Activated CD8-positive, alpha-beta T cell treated with anti-CD3 and anti-CD28 coated beads, Interleukin-2, amount 10 ng/mL, durations not matched to agents 7 days and 5 days (primary cell): Measurements from ENCODE around the gene CABP5. TPM values are rescaled to one million over a fixed set of nuclear protein-coding genes. Genes with fewer than 3 reads are reported as not detected.

ENCODE experiments used
- ATAC-seq: fragments of 150-1000 bp; cut with Tn5 transposase; one replicate; pipeline ENCODE4 v1.10.0; 2021; ENCODE audit warnings: moderate library complexity
- CTCF ChIA-PET: fragments of 350-600 bp; sonication (Branson Sonifier 250); formaldehyde crosslinking; loops from one replicate; lab custom pipeline; 2021; ENCODE audit warnings: antibody characterized with exemption; lab: Charles Lee
- POLR2A ChIA-PET: fragments of 350-600 bp; sonication (Branson Sonifier 250); formaldehyde crosslinking; loops from one replicate; lab custom pipeline; 2021; ENCODE audit warnings: antibody characterized with exemption; lab: Charles Lee
- DNase-seq: peaks from one replicate; pipeline ENCODE4 v3.0.0-alpha.2; 2020
- H3K27ac Mint-ChIP-seq: one replicate; pipeline ENCODE4 v1.8.0; 2021; ENCODE audit warnings: mild to moderate bottlenecking, mixed read lengths
- H3K27me3 Mint-ChIP-seq: one replicate; pipeline ENCODE4 v1.8.0; 2021; ENCODE audit warnings: low read depth, mixed read lengths
- H3K36me3 Mint-ChIP-seq: one replicate; pipeline ENCODE4 v1.8.0; 2021; ENCODE audit warnings: low read depth, mixed read lengths
- H3K4me1 Mint-ChIP-seq: one replicate; pipeline ENCODE4 v1.8.0; 2021; ENCODE audit warnings: low read depth, mixed read lengths
- H3K4me3 Mint-ChIP-seq: one replicate; pipeline ENCODE4 v1.8.0; 2021; ENCODE audit warnings: mild to moderate bottlenecking, mixed read lengths
- H3K9me3 Mint-ChIP-seq: one replicate; pipeline ENCODE4 v1.8.0; 2022; ENCODE audit warnings: mixed read lengths; ENCODE audit not compliant: insufficient read depth
- total RNA-seq, 2 experiments: library from RNA; stranded (reverse); gene quantifications; one replicate each; pipeline ENCODE4 v1.2.3, GENCODE V29; 2021

The CABP5 gene
- total RNA-seq, 2 experiments from 2014 or later: not detected

DNA sequence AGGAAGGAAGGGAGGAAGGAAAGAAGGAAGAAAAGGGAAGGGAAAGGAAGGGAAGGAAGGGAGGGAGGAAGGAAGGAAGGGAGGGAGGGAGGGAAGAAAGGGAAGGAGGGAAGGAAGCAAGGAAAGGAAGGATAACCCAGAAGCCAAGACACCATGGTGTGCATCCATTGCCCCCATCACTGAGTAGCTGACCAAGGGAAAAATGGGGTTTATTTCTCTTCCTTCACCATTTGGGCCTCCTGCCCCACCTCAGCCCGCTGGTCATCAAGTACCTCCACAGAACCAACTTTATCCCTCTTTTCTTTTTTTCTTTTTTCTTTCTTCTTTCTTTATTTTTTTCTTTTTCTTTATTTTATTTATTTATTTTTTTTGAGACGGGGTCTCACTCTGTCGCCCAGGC lies 20.4 kb downstream of the CABP5 start:
- ChIA-PET POLR2A (no interaction called here), CTCF (no interaction called here)
- Mint-ChIP-seq H3K9me3 (no peaks in the 10 kb centered on the region), H3K4me3 (no peak overlapping the region), H3K4me1 (no peaks in the 10 kb centered on the region), H3K36me3 (no peaks in the 10 kb centered on the region), H3K27me3 (peaks cover 13% of the 10 kb centered on the region), H3K27ac (no peak overlapping the region)
- no peak for DNase-seq
- ATAC-seq: no peak

DNA sequence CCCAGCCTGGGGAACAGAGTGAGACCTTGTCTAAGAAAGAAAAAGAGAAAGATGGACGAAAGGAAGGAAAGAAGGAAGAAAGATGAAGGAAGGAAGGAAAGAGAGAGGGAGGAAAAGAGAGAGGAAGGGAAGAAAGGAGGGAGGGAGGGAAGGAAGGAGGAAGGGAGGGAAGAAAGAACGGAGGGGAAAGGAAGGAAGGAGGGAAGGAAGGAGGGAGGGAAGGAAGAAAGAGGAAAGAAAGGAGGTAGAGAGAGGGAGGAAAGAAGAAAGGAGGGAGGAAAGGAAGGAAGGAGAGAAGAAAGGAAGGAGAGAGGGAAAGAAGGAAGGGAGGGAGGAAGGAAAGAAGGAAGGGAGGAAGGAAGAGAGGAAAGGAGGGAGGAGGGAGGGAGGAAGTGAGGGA lies 20.9 kb downstream of the CABP5 start:
- H3K36me3 Mint-ChIP-seq: no peaks in the 10 kb centered on the region
- peaks cover 14% of the 10 kb centered on the region for H3K27me3 Mint-ChIP-seq
- no peaks in the 10 kb centered on the region for H3K9me3 Mint-ChIP-seq
- H3K27ac Mint-ChIP-seq: no peak overlapping the region
- CTCF ChIA-PET: no interaction called here
- DNase-seq (no peak), ATAC-seq (no peak)
- H3K4me3 Mint-ChIP-seq: no peak overlapping the region
- POLR2A ChIA-PET: no interaction called here
- H3K4me1 Mint-ChIP-seq: no peaks in the 10 kb centered on the region

DNA sequence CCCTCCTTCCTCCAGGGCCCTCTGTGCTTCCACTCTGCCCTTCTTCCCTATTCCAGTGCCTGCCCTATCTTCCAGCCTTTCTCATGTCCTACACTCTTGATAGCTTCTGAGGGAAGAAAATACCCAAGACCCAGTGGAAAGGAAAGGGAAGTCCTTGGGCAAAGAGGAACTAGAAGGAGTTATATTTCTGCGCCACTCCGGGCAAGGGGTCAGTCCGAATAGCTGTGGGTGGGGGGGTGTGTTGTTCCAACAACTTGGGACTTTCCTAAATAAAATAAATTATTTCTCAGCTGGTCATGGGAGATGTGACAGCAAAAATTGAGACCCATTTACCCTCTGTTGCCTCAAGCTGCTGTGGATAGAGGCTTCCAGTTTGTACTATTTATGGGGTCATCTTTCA lies 23.2 kb downstream of the CABP5 start:
- ChIA-PET CTCF (no interaction called here), POLR2A (no interaction called here)
- no peak for ATAC-seq

DNA sequence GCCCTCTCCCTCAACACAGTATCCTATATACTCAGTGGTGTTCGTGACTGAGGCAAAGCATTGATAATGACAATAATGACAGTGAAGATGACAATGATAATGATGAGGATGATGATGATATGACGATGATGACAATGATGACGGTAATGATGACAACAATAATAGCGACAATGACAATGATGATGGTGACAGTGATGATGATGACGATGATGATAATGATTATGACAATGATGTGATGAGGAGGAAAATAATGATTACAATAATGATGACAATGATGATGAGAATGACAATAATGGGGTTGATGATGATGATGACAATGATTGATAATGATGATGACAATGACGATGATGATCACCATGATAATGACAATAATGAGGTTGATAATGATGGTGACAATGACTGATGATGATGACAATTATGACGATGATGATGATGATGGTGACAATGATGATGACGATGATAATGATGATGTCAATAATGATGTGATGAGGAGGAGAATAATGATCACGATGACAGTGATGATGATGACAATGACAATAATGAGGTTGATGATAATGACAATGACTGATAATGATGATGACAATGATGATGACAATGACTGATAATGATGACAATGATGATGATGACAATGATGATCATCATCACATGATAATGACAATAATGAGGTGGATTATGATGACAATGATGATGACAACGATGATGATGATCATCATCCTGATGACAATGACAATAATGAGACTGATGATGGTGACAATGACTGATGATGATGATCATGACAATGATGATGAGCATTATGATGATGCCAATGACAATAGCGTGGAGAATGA lies 32.7 kb downstream of the CABP5 start:
- no peak overlapping the region for H3K4me3 Mint-ChIP-seq

More for the DNA sequence above, 23.2 kb downstream of the CABP5 start:
- no peak for DNase-seq
- Mint-ChIP-seq H3K27ac (no peak overlapping the region), H3K9me3 (no peaks in the 10 kb centered on the region), H3K4me1 (no peaks in the 10 kb centered on the region), H3K27me3 (peaks cover 13% of the 10 kb centered on the region), H3K4me3 (no peak overlapping the region), H3K36me3 (no peaks in the 10 kb centered on the region)

DNA sequence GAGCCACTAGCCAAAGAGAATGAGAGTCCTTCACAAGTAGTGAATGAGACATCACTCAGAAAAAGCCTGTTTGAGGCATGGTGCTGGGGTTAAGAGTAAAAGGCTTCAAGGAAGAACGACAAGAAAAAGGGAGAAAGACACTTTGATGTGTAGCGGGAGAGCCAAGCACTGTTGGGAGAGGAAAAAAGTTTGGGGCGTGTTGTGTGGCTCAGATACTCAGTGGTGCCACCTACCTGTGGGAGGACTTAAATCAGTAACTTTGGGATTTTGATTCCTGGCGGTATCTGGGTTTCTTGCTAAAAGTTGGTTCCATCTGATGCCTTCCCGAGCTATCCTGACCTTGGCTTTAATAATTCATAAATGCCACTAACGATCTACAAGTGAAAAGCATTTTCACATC lies 37.1 kb downstream of the CABP5 start:
- H3K9me3 Mint-ChIP-seq: no peaks in the 10 kb centered on the region
- no peaks in the 10 kb centered on the region for H3K4me1 Mint-ChIP-seq
- H3K27ac Mint-ChIP-seq: no peak overlapping the region
- DNase-seq (no peak), ATAC-seq (no peak)
- no peaks in the 10 kb centered on the region for H3K36me3 Mint-ChIP-seq
- POLR2A ChIA-PET: no interaction called here
- CTCF ChIA-PET: interaction anchor here (1.5 kb wide), 1 partner anchor 143 kb away, joined by 4 read pairs; no protein-coding TSS in a partner anchor
- H3K4me3 Mint-ChIP-seq: no peak overlapping the region
- H3K27me3 Mint-ChIP-seq: no peaks in the 10 kb centered on the region

More for the DNA sequence above, 32.7 kb downstream of the CABP5 start:
- no peak for ATAC-seq
- POLR2A ChIA-PET: no interaction called here
- H3K27me3 Mint-ChIP-seq: no peaks in the 10 kb centered on the region
- H3K36me3 Mint-ChIP-seq: no peaks in the 10 kb centered on the region
- CTCF ChIA-PET: no interaction called here
- no peak overlapping the region for H3K27ac Mint-ChIP-seq
- H3K9me3 Mint-ChIP-seq: no peaks in the 10 kb centered on the region
- no peaks in the 10 kb centered on the region for H3K4me1 Mint-ChIP-seq
- no peak for DNase-seq

DNA sequence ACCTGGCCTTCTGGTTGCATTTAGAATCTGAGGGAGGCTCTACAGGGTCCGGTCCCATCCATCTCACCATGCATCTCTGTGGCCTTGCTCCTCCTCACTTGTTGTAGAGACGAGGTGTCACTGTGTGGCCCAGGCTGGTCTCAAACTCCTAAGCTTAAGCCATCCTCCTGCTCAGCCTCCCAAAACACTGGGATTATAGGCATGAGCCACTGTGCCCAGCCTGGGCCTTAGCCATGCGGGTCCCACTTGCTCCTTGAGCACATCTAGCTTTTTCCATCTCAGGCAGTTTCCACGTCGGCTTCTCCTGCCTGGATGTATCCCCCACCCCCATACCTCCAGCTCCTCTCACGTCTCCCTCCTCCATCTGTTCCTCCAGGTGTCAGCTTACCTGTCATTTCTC lies 39.6 kb downstream of the CABP5 start:
- Mint-ChIP-seq H3K27ac (no peak overlapping the region), H3K4me1 (no peaks in the 10 kb centered on the region), H3K9me3 (no peaks in the 10 kb centered on the region), H3K36me3 (no peaks in the 10 kb centered on the region), H3K27me3 (no peaks in the 10 kb centered on the region), H3K4me3 (no peak overlapping the region)
- ATAC-seq (no peak), DNase-seq (no peak)
- POLR2A ChIA-PET: no interaction called here
- CTCF ChIA-PET: no interaction called here

DNA sequence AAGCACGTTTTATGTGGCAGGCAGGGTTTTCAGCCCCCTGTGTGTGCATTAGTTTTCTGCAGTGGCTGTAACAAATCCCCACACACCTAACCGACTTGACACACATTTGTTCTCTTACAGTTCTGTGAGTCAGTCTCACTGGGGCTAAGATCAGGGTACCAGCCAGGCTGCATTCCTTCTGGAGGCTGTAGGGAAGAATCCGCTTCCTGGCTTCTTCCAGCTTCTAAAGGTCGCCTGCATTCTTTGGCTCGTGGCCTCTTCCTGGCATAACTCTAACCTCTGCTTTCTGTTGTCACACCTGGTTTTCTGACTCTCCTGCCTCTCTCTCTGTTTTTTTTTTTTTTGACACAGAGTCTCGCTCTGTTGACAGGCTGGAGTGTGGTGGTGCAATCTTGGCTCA lies 43.0 kb downstream of the CABP5 start:
- ATAC-seq: no peak
- POLR2A ChIA-PET: no interaction called here
- H3K27ac Mint-ChIP-seq: no peak overlapping the region
- DNase-seq: no peak
- no peaks in the 10 kb centered on the region for H3K4me1 Mint-ChIP-seq
- no peaks in the 10 kb centered on the region for H3K36me3 Mint-ChIP-seq
- H3K9me3 Mint-ChIP-seq: no peaks in the 10 kb centered on the region
- CTCF ChIA-PET: no interaction called here
- H3K4me3 Mint-ChIP-seq: no peak overlapping the region
- peaks cover 6% of the 10 kb centered on the region for H3K27me3 Mint-ChIP-seq

DNA sequence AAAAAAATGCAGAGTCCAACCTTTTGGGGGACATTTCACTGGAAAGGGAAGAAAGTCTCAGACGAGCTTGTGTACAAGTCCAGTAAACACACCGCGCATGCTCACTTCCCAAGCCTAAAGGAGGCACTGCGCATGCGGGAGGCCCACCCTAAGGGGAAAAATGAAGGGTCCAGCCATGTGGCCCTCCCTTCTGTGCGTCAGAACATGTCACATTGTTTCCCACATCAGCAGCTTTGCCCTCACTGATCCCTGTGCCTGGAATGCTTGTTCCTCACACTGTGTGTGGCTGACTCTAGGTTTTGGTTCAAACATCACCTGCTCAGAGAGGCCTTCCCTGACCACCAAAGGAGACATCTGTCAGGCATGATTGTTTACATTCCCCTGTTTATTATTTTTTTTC lies 45.1 kb downstream of the CABP5 start:
- no peaks in the 10 kb centered on the region for H3K4me1 Mint-ChIP-seq
- DNase-seq: no peak
- no peaks in the 10 kb centered on the region for H3K9me3 Mint-ChIP-seq
- no peak overlapping the region for H3K4me3 Mint-ChIP-seq
- CTCF ChIA-PET: no interaction called here
- H3K27ac Mint-ChIP-seq: no peak overlapping the region
- POLR2A ChIA-PET: no interaction called here
- ATAC-seq: no peak
- H3K27me3 Mint-ChIP-seq: peaks cover 11% of the 10 kb centered on the region
- H3K36me3 Mint-ChIP-seq: no peaks in the 10 kb centered on the region

DNA sequence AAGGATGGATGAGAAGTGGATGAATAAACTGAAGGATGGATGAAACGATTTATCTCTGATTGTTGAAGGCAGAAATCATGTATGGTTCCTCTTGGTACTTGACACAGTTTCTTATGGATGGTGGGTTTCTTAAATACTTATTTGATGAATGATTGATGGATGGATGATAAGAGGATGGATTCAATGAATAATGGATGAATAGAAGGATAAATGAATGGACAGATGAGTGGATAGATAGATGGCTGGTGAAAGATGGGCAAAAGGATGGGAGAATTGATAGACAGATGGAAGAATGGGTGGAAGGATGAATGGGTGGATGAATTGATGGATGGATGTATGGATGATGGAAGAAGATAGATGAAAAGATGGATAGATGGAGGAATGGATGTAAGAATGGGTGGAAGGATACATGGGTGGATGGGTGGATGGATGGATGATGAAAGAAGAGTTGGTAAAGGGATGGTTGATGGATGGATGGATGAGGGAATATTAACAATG lies 47.6 kb downstream of the CABP5 start:
- ChIA-PET POLR2A (no interaction called here), CTCF (no interaction called here)
- no peaks in the 10 kb centered on the region for H3K4me1 Mint-ChIP-seq
- ATAC-seq: no peak
- H3K27me3 Mint-ChIP-seq: peaks cover 12% of the 10 kb centered on the region
- H3K9me3 Mint-ChIP-seq: no peaks in the 10 kb centered on the region
- DNase-seq: no peak
- no peaks in the 10 kb centered on the region for H3K36me3 Mint-ChIP-seq
- no peak overlapping the region for H3K4me3 Mint-ChIP-seq
- no peak overlapping the region for H3K27ac Mint-ChIP-seq

DNA sequence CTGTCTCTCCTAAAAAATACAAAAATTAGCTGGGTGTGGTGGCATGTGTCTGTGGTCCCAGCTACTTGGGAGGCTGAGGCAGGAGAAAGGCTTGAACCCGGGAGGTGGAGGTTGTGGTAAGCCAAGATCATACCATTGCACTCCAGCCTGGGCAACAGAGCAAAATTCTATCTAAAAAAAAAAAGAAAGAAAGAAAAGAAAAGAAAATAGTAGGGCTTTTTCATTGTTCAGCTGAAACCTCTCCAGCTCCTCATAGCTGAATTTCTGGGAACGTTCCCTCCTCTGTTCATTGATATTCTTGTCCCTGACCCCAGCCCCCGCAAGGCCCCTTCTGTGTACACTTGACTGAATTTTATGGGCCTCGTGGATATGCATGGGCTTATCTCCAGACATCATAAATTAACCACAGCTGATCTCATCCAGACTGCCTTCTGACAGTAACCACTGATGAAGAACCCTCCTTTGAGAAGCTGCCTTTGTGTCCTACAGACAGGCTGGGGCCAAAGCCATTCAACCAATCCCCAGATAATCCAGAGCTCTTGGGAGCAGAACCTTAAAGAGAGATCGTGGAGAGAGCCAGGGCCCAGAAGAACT lies 49.6 kb downstream of the CABP5 start, which contains the start of gene ELSPBP1:
Gene ELSPBP1, plus strand, starts transcription at position 424 of the 594 bp plus-strand sequence. CDS start 14,036 bp downstream, outside the sequence.
- Mint-ChIP-seq H3K4me1 (no peaks in the 10 kb centered on the region), H3K4me3 (no peak within 1 kb of the TSS), H3K9me3 (no peaks in the 10 kb centered on the region), H3K27ac (no peak within 1 kb of the TSS), H3K27me3 (peaks cover 16% of the 10 kb centered on the region), H3K36me3 (no peaks in the 10 kb centered on the region)
- no peak for DNase-seq
- ChIA-PET CTCF (no interaction called here), POLR2A (no interaction called here)
- no peak for ATAC-seq

DNA sequence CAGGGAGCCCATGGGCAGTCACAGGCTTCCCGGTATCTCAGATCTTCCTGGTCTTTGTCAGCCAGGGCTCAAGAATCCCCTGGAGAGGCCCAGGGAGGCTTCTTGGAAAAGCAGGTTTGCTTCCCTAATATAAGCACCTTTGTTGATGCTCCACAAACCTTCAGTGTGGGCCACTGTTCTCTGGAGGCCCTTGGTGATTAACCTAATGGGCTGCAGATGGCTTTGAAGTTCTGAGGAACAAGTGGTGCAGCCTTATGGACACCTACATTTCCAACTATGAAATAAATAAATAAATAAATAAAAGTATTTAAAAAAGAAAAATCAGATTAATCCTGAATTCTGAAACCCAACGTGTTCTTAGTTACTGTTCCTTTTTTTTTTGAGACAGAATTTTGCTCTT lies 51.8 kb downstream of the CABP5 start, which contains the start of gene BSPH1:
Gene BSPH1, minus strand, starts transcription at position 101 of the 400 bp plus-strand sequence. Its CDS starts 89 bp downstream, at position 12.
- H3K4me3 Mint-ChIP-seq: no peak within 1 kb of the TSS
- ChIA-PET CTCF (no interaction called here), POLR2A (no interaction called here)
- ATAC-seq (no peak), DNase-seq (no peak)
- peaks cover 16% of the 10 kb centered on the region for H3K27me3 Mint-ChIP-seq
- no peak within 1 kb of the TSS for H3K27ac Mint-ChIP-seq
- no peaks in the 10 kb centered on the region for H3K9me3 Mint-ChIP-seq
- no peaks in the 10 kb centered on the region for H3K4me1 Mint-ChIP-seq
- no peaks in the 10 kb centered on the region for H3K36me3 Mint-ChIP-seq

DNA sequence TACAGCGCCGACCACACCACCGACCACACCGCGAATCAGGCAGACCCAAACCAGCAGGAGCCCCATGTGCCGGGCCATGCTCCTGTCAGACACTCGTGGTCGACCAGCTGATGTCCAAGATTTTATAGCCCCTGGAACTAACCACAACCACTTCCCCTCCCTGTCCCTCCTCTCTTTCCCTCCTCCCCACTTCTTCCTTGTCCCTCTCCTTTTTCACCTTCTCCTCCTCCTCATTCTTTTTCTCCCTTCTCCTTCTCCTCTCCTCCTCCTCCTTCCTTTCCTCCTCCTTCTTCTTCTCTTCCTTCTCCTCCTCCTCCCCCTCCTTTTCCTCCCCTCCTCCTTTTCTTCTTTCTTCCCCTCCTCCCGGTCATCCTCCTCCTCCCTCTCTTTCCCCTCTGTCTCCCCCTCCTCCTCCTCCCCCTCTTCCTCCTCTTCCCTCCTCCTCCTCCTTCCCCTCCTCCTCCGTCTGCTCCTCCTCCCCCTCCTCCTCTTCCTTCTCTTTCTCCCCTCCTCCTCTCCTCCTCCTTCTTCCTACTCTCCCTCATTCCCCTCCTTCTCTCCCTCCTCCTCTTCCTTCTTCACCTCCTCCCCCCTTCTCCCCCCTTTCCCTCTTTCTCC lies 52.6 kb downstream of the CABP5 start:
- CTCF ChIA-PET: no interaction called here

More for the DNA sequence above, 52.6 kb downstream of the CABP5 start:
- no peaks in the 10 kb centered on the region for H3K4me1 Mint-ChIP-seq
- no peak overlapping the region for H3K27ac Mint-ChIP-seq
- no peak for DNase-seq
- peaks cover 14% of the 10 kb centered on the region for H3K27me3 Mint-ChIP-seq
- H3K36me3 Mint-ChIP-seq: no peaks in the 10 kb centered on the region
- POLR2A ChIA-PET: no interaction called here
- H3K4me3 Mint-ChIP-seq: no peak overlapping the region
- ATAC-seq: no peak
- H3K9me3 Mint-ChIP-seq: no peaks in the 10 kb centered on the region
